Measurements from ENCODE around the gene DRC7. TPM values are rescaled to one million over a fixed set of nuclear protein-coding genes. Genes with fewer than 3 reads are reported as not detected.

DRC7 gene
- polyA plus RNA-seq, 1 donor (not counting 4 experiments of a cell fraction or from before 2014, with no cell fraction given), result not detected

GRCh38 chr16:57707331-57707730, 12.7 kb downstream of the DRC7 start:
- no peaks in the 10 kb centered on the region for H3K9me3 ChIP-seq (ENCODE audit: control insufficient read depth, low read depth, low read length)
- no peaks in the 10 kb centered on the region for H3K36me3 ChIP-seq (ENCODE audit: control insufficient read depth in 2 of 2, extremely low read depth in 1 of 2, insufficient read depth in 2 of 2, low read length in 2 of 2)
- H4K20me1 ChIP-seq (ENCODE audit: control insufficient read depth, extremely low read depth, insufficient read depth, low read length), result no peaks in the 10 kb centered on the region
- peaks cover 4% of the 10 kb centered on the region for H3K27me3 ChIP-seq (ENCODE audit: control insufficient read depth, extremely low read depth, insufficient read depth, low read length)
- no peaks in the 10 kb centered on the region for H3K4me1 ChIP-seq (ENCODE audit: control insufficient read depth, extremely low read depth, insufficient read depth, low read length)
- no peak overlapping the region for H3K27ac ChIP-seq (ENCODE audit: control insufficient read depth, insufficient read depth, low read length)
- no peaks in the 10 kb centered on the region for H3K9me1 ChIP-seq (ENCODE audit: control insufficient read depth, extremely low read depth, insufficient read depth, low read length)
- no peaks in the 10 kb centered on the region for H3K79me2 ChIP-seq (ENCODE audit: control insufficient read depth, insufficient read depth, low read length)
- H3K4me3 ChIP-seq (ENCODE audit: control insufficient read depth in 2 of 3, extremely low read depth in 1 of 3, insufficient read depth in 2 of 3, low read depth in 1 of 3, low read length in 3 of 3), result no peak overlapping the region
- dilution Hi-C loops (cut with MboI; ENCODE audit: extremely low pct_ligation_motif_present, low sequenced_read_pairs), result no loop called here
- no peak overlapping the region for H3K9ac ChIP-seq (ENCODE audit: control insufficient read depth, extremely low read depth, insufficient read depth, low read length)
- FAIRE-seq (no peak), DNase-seq (ENCODE audit: low read depth, low spot score) (no peak)
- no peak overlapping the region for H3K4me2 ChIP-seq (ENCODE audit: control insufficient read depth, extremely low read depth, insufficient read depth, low read depth, low read length)
- H2AFZ ChIP-seq (ENCODE audit: control insufficient read depth, low read length), result no peak overlapping the region
- TF ChIP-seq EZH2 (IDR thresholded peaks at IDR 0.05; ENCODE audit: low read length), result no peak
- TF ChIP-seq, protein P1, sequence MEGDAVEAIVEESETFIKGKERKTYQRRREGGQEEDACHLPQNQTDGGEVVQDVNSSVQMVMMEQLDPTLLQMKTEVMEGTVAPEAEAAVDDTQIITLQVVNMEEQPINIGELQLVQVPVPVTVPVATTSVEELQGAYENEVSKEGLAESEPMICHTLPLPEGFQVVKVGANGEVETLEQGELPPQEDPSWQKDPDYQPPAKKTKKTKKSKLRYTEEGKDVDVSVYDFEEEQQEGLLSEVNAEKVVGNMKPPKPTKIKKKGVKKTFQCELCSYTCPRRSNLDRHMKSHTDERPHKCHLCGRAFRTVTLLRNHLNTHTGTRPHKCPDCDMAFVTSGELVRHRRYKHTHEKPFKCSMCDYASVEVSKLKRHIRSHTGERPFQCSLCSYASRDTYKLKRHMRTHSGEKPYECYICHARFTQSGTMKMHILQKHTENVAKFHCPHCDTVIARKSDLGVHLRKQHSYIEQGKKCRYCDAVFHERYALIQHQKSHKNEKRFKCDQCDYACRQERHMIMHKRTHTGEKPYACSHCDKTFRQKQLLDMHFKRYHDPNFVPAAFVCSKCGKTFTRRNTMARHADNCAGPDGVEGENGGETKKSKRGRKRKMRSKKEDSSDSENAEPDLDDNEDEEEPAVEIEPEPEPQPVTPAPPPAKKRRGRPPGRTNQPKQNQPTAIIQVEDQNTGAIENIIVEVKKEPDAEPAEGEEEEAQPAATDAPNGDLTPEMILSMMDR (optimal IDR thresholded peaks at IDR 0.05 in 1 of 3, IDR thresholded peaks at IDR 0.05 in 1 of 3, conservative IDR thresholded peaks at IDR 0.05 in 1 of 3; ENCODE audit: extremely low read depth in 1 of 3, insufficient read depth in 2 of 3, low read length in 3 of 3), result no peak

GRCh38 chr16:57708168-57708567, 13.6 kb downstream of the DRC7 start:
- Histone ChIP-seq H3K9me1 (ENCODE audit: control insufficient read depth, extremely low read depth, insufficient read depth, low read length) (no peaks in the 10 kb centered on the region), H3K4me3 (ENCODE audit: control insufficient read depth in 2 of 3, extremely low read depth in 1 of 3, insufficient read depth in 2 of 3, low read depth in 1 of 3, low read length in 3 of 3) (no peak overlapping the region), H3K4me1 (ENCODE audit: control insufficient read depth, extremely low read depth, insufficient read depth, low read length) (no peaks in the 10 kb centered on the region), H2AFZ (ENCODE audit: control insufficient read depth, low read length) (no peak overlapping the region), H3K9me3 (ENCODE audit: control insufficient read depth, low read depth, low read length) (no peaks in the 10 kb centered on the region), H3K27me3 (ENCODE audit: control insufficient read depth, extremely low read depth, insufficient read depth, low read length) (peaks cover 4% of the 10 kb centered on the region), H3K36me3 (ENCODE audit: control insufficient read depth in 2 of 2, extremely low read depth in 1 of 2, insufficient read depth in 2 of 2, low read length in 2 of 2) (no peaks in the 10 kb centered on the region), H4K20me1 (ENCODE audit: control insufficient read depth, extremely low read depth, insufficient read depth, low read length) (no peaks in the 10 kb centered on the region), H3K9ac (ENCODE audit: control insufficient read depth, extremely low read depth, insufficient read depth, low read length) (no peak overlapping the region), H3K79me2 (ENCODE audit: control insufficient read depth, insufficient read depth, low read length) (no peaks in the 10 kb centered on the region), H3K4me2 (ENCODE audit: control insufficient read depth, extremely low read depth, insufficient read depth, low read depth, low read length) (no peak overlapping the region), H3K27ac (ENCODE audit: control insufficient read depth, insufficient read depth, low read length) (no peak overlapping the region)
- dilution Hi-C loops (cut with MboI; ENCODE audit: extremely low pct_ligation_motif_present, low sequenced_read_pairs), result no loop called here
- DNase-seq (ENCODE audit: low read depth, low spot score) (no peak), FAIRE-seq (no peak)
- TF ChIP-seq EZH2 (IDR thresholded peaks at IDR 0.05; ENCODE audit: low read length), result no peak
- TF ChIP-seq, protein P1 (optimal IDR thresholded peaks at IDR 0.05 in 1 of 3, IDR thresholded peaks at IDR 0.05 in 1 of 3, conservative IDR thresholded peaks at IDR 0.05 in 1 of 3; ENCODE audit: extremely low read depth in 1 of 3, insufficient read depth in 2 of 3, low read length in 3 of 3), result no peak

Measured in keratinocyte (primary cell).